Renal pelvis (tissue), 12 donors: ENCODE results near the gene MRPL42. TPM values are rescaled to one million over a fixed set of nuclear protein-coding genes. Genes with fewer than 3 reads are reported as not detected.
A peak's percentile ranks its signal among the peaks of the same experiment; 100 is the strongest.
"Not testable (repeated sequence)": the region's sequence is repeated elsewhere in the genome, so short reads cannot be mapped to it uniquely, and the experiment has no call there.

Experiments
- DNase-seq: peaks from one replicate; pipeline ENCODE4 v3.0.0-alpha.2; 2013
- long read RNA-seq, 16 experiments: transcript quantifications; one replicate each; lab custom pipeline, GENCODE V29; 2026
- polyA plus RNA-seq, 3 donors: library from polyadenylated mRNA; unstranded; fragments of 120-200 nt; gene quantifications; one replicate each; pipeline ENCODE4 v1.2.1, GENCODE V29; 2013; ENCODE audit not compliant: insufficient read length in 3 of 3

The MRPL42 gene
- polyA plus RNA-seq = 10 to 100 TPM; 66.0 to 69.2 (median 68.4) TPM
- long read RNA-seq, donor 1, full-length matches to known transcripts = 38 of 60 reads
- long read RNA-seq, donor 1, partial matches to known transcripts = 22 of 60 reads
- long read RNA-seq, donor 1, other reads (novel, unspliced or antisense) = 0 of 60 reads
- long read RNA-seq, donor 2, full-length matches to known transcripts = 43 of 65 reads
- long read RNA-seq, donor 2, partial matches to known transcripts = 22 of 65 reads
- long read RNA-seq, donor 2, other reads (novel, unspliced or antisense) = 0 of 65 reads
- long read RNA-seq, donor 3, full-length matches to known transcripts = 28 of 38 reads
- long read RNA-seq, donor 3, partial matches to known transcripts = 10 of 38 reads
- long read RNA-seq, donor 3, other reads (novel, unspliced or antisense) = 0 of 38 reads
- long read RNA-seq, donor 4, full-length matches to known transcripts = 37 of 44 reads
- long read RNA-seq, donor 4, partial matches to known transcripts = 7 of 44 reads
- long read RNA-seq, donor 4, other reads (novel, unspliced or antisense) = 0 of 44 reads
- long read RNA-seq, donor 5, full-length matches to known transcripts = 26 of 26 reads
- long read RNA-seq, donor 5, partial matches to known transcripts = 0 of 26 reads
- long read RNA-seq, donor 5, other reads (novel, unspliced or antisense) = 0 of 26 reads
- long read RNA-seq, donor 6, full-length matches to known transcripts = 36 of 54 reads
- long read RNA-seq, donor 6, partial matches to known transcripts = 18 of 54 reads
- long read RNA-seq, donor 6, other reads (novel, unspliced or antisense) = 0 of 54 reads
- long read RNA-seq, donor 7, full-length matches to known transcripts = 40 of 52 reads
- long read RNA-seq, donor 7, partial matches to known transcripts = 12 of 52 reads
- long read RNA-seq, donor 7, other reads (novel, unspliced or antisense) = 0 of 52 reads
- long read RNA-seq, donor 8, full-length matches to known transcripts = 15 of 15 reads
- long read RNA-seq, donor 8, partial matches to known transcripts = 0 of 15 reads
- long read RNA-seq, donor 8, other reads (novel, unspliced or antisense) = 0 of 15 reads
- long read RNA-seq, donor 9, full-length matches to known transcripts = 36 of 64 reads
- long read RNA-seq, donor 9, partial matches to known transcripts = 28 of 64 reads
- long read RNA-seq, donor 9, other reads (novel, unspliced or antisense) = 0 of 64 reads
- long read RNA-seq, donor 10, full-length matches to known transcripts = 24 of 34 reads
- long read RNA-seq, donor 10, partial matches to known transcripts = 10 of 34 reads
- long read RNA-seq, donor 10, other reads (novel, unspliced or antisense) = 0 of 34 reads
- long read RNA-seq, donor 11, full-length matches to known transcripts = 19 of 19 reads
- long read RNA-seq, donor 11, partial matches to known transcripts = 0 of 19 reads
- long read RNA-seq, donor 11, other reads (novel, unspliced or antisense) = 0 of 19 reads
- long read RNA-seq, donor 12, full-length matches to known transcripts = 54 of 54 reads
- long read RNA-seq, donor 12, partial matches to known transcripts = 0 of 54 reads
- long read RNA-seq, donor 12, other reads (novel, unspliced or antisense) = 0 of 54 reads
- long read RNA-seq, donor 13, full-length matches to known transcripts = 27 of 27 reads
- long read RNA-seq, donor 13, partial matches to known transcripts = 0 of 27 reads
- long read RNA-seq, donor 13, other reads (novel, unspliced or antisense) = 0 of 27 reads
- long read RNA-seq, donor 14 = 0 reads
- long read RNA-seq, donor 15, full-length matches to known transcripts = 43 of 63 reads
- long read RNA-seq, donor 15, partial matches to known transcripts = 20 of 63 reads
- long read RNA-seq, donor 15, other reads (novel, unspliced or antisense) = 0 of 63 reads
- long read RNA-seq, donor 16, full-length matches to known transcripts = 32 of 32 reads
- long read RNA-seq, donor 16, partial matches to known transcripts = 0 of 32 reads
- long read RNA-seq, donor 16, other reads (novel, unspliced or antisense) = 0 of 32 reads

DNA sequence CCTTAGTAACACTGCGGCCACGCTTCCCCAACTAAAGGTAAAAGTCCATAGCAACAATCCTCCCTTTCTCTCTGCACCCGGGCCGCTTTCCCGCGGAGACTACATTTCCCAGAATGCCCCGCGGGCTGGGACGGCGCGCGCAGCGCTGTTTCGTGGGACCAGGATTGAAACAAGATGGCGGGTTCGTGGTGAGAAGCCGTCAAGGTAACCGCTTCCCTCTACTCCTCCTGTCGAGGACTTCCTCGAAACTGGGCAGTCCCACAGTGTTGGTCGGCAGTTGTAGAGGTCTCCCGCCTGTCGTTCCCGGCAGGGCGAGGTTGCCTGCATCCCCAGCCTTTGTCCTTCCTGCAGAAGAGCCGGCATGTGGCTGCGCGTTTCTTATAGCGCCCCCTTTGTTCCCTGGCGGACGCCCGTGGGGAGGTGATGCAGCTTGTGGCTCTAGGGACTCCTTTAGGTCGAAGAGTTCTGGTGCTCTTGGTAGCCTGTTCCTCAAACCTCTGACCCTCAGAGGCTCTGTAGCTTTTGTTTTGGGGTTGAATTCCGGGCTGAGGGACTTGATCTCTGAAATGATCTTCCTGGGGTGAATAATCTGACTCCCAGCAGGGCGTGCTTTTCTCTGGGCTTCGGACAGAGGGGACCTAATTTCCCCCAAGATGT lies at the start of gene MRPL42:
Gene MRPL42, plus strand, starts transcription at position 164 of the 657 bp plus-strand sequence. CDS start 1,772 bp downstream, outside the sequence.
- peak; percentile 92 for DNase-seq

DNA sequence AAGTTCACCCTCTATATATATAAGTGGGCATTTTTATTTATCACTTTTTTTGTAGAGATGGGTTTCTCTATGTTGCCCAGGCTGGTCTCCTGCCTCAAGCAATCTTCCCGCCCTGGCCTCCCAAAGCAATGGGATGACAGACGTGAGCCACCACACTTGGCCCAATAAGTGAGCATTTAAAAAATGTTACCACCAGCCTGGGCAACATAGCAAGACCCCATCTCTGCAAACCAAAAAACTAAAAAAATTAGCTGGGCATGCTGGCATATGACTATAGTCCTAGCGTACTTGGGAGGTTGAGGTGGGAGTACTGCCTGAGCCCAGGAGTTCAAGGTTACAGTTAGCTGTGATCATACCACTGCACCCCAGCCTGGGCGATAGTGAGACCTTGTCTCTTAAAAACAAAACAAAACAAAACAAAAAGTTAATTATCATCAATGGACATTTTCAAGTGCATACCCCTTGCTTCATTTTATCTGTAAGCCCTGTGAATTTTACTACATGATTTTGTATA lies 49.3 kb upstream of the MRPL42 start:
- DNase-seq = no peak

DNA sequence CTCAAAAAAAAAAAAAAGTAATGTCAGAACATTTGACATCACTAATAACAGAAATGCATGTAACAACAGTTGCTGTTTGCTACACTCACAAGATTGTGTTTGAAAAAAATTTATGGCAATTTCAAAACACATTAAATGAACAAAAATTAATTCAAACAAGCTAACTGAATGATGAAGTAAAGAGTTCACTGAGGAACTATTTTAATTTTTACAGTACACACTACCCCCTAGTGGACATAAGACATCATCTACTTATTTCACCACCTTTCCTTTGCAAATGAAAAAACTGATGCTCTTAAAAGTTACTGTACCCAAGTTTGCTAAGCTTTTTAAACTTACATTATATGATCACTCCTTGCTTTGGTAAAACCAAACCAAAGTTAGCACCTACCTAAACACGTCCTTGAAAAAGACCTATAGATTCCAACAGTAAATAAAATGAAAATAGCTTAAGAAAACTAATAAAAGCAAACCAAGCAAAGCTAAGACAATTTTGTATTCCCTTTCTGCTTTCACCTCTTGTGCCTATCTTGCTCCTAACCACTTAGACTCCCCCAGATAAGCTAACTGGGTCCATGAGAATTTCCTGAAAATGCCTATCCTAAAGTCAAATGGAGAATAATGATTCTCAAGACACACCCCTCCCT lies 47.8 kb upstream of the MRPL42 start:
- peak; percentile 47 for DNase-seq

DNA sequence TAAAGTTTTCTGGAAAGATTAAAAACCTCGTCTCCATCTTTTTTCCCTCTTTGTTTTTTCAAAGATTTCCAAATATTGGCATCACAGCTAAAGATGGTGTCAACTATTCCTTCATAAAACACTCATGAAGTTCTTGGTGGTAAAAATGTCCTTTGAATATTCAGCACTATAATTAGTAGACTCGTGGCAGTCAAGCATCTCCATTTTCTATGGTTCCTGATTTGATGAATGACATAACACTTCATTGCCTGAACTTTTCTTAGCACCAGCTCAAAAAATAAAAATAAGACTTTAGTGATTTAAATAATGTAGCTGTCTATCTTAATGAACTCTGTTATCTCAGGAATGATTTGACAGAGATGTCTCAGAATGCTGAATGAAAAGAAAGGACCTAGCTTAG lies 45.3 kb upstream of the MRPL42 start:
- no peak for DNase-seq

DNA sequence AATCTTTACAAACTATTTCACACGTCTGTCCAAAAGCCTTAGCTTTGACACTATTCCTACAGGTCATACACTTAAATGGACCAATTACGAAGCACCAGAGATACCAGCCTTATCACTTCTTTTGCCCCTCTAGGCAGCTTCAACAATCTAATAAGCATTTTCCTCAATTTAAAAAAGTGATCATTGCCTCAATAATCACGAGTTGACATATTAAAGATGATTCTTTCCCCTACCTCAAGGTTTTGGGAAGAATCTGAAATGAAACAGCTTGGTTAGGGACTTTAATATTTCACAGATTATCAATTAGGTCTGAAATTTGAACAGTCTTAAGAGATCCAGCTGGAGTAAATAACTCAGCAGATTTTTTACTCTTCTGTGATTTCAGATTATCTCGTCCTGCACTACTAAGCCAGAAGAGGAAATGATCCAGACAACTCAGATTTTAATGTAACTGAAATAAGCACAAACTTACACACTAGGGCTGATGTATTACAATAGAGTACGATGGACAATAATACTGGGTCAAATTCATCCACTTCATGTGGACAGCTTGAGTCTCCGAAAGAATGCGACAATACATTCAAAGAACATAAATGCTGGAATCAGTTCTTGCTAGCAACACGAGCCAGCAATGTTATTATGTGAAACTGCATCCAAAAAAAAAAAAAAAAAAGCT lies 41.4 kb upstream of the MRPL42 start:
- no peak for DNase-seq

DNA sequence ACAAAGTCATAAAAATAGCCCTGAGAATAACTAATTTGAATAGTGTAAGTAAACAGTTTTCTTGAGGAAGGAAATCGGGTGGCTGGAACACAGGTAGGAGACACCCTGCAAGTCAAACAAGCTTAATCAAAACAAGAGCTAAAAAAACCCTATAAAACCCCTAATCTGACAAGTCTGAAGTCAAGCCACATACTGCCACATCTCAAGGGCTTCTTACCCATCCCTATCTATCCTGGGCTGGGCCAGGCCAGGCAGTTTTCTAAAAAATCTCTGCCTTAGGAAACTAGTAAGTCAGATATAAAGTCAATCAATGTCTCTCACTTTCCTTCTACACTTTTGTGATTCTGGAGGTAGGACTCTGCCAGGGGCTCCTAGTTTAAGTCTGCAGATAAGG lies 40.9 kb upstream of the MRPL42 start:
- no peak for DNase-seq

DNA sequence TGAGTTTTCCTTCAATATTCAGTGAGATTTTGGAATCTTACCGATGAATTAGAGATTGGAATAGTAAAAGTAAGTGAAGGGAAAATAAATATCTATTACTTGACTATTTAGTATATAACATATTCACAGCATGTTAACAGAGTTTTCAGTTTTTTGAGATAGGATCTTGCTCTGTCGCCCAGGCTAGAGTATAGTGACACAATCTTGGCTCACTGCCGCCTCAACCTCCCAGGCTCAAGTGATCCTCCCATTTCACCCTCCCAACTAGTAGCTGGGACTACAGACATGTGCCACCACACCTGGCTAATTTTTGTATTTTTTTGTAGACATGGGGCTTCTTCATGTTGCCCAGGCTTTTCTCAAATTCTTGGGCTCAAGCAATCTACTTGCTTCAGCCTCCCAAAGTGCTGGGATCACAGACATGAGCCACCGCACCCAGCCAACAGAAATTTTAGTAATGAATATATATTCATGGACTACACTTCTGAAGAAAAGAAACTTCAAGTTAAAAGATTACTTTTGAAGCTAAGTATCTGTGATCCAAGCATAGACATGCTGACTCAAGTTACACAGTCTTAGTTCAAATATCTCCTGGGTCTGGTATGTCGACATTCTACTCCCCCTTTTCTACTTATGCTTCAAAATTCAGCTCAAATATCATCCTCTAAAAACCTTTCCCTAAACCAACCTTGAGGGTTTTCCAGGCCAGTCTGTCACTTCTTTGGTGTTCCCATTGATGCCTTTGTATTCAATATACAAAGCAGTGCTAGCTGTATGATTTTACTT lies 39.3 kb upstream of the MRPL42 start:
- no peak for DNase-seq

DNA sequence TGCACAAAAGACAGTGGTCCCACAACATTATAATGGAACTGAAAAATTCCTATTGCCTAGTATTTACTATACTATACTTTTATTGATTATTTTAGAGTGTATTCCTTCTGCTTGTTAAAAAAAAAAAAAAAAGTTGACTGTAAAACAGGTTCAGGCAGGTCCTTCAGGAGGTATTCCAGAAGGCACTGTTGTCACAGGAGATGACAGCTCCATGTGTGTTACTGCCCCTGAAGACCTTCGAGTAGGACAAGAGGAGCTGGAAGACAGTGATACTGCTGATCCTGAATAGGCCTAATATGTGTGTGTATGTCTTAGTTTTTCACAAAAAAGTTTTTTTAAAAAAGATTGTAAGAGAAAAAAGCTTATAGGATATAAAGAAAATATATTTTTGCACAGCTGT lies 37.9 kb upstream of the MRPL42 start:
- no peak for DNase-seq

DNA sequence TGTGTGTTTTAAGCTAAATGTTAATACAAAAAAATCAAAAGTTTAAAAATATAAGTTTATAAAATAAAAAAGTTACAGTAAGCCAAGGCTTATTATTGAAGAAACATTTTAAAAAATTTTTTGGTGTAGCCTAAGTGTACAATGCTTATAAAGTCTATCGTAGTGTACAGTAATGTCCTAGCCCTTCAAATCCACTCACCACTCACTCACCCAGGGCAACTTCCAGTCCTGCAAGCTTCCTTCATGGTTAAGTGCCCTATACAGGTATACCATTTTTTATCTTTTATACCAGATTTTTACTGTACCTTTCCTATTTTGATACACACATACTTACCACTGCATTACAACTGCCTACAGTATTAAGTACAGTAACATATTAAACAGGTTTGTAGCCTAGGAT lies 37.5 kb upstream of the MRPL42 start:
- no peak for DNase-seq

DNA sequence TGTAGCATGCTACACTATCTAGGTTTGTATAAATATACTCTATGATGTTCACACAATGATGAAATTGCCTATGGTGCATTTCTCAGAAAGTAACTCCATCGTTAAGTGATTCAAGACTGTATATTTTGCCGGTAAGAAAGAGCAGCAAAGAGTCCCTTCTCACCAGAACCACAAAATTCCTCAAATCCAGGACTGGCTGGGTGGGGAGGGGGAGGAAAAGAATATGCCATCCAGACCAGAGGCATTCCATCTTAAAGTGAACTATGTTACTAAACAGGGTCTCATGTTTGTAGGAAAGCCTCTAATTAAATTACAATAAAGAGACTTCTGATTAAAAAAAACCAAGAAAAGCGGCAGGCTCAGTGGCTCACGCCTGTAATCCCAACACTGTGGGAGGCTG lies 37.0 kb upstream of the MRPL42 start:
- no peak for DNase-seq

DNA sequence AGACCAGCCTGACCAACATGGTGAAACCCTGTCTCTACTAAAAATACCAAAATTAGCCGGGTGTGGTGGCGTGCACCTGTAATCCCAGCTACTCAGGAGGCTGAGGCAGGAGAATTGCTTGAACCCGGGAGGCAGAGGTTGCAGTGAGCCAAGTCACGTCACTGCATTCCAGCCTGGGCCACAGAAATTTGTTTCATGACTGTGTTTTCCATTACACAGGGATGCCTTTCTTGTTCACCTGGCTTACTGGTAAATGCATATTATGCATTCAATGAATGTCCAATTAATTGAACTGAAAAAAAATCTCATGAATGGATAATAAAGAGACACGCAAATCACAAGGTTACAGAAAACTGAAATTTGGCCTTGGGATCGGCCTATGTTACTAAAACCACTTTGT lies 35.3 kb upstream of the MRPL42 start:
- not testable (repeated sequence) for DNase-seq

DNA sequence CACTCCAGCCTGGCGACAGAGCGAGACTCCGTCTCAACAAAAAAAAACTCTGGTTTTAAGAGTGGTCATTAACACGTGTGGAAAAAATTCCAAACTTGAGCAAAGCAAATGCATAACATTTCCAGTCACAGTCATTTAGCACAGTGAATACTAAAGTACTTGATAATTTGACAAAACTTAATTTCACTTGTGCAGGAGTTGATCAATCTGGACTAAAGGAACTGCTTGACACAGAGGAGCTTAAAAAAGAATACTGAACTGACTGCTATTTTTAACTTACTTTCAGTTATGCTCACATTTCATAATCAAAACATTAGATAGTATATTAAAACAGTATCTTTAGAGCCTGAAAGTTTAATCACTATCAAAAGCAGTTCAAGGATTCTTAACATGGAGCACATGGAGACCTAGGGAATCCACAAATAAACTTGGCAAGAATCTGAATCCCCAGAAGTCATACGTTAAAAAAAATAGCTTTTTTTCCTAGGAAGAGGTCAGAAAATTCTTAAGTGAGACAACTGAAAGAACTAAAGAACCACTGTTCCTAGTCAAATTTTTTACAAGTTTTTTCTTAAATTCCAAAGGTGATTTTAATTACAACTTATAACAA lies 33.0 kb upstream of the MRPL42 start:
- DNase-seq = no peak

DNA sequence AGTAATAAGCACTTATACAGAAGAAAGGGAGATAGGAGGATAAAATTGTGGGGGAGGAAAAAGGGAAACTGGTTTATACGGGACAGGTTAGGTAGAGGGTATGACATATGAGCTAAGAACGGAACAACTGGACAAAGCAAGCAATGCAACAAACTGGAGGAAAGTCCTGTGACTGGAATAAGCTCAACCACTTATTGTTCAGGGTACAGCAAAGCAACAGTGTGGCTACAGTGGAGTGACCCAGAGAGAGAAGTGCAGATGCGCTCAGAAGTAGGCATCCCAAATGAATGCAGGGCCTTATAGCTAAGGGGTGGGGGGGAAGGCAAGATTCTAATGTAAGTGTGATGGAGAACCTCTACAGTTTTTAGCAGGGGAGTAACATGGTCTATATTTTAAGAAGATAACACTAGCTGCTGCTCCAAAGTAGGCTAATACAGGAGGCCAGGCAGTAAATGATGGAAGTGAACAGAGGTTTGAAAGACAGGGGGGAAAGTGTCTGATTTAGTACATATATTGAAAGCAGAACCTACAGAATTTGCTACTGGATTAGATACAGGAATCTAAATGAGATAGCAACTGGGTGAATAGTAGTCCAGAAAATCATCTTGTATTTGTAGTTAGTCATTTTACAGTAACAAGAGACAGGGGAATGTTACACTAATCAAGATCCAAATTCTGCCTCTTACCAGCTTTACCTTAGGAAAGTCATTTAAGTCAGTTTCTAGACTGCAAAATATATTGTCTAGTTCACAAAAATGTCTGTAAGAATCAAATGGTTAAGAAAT lies 28.9 kb upstream of the MRPL42 start:
- DNase-seq = no peak

DNA sequence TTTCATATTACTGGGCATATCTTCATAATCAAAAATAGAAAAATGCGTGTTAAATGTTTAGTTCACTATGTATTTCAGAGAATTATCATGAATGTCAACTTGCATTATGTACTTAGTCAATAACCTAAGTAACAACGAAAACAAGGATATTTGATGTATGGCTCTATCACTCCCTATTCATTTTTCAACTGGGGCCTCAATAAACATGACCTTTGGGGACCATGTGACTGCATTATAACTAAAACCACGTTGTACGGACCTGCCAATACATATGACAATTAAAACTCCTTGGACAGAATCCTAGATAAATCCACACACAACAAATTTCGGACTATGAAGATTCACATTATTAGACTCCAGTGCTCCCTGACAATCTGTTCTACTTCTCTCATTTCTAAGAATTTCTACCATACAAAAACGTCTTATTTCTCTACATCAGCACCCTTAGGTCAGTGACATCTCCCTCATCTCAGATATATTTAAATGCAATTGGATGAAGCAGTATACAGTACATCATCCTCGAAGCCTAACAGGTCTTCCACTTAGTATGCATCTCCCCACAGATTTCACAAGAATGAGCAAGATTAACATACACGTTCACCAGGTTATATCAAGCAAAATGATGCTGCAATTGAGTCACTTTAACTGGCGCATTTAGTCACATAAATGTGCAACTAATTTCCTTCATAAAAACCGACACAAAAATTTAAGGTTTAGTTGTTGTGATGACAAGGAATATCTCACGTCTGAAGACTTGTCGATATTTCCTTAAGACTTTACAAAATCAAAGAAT lies 27.1 kb upstream of the MRPL42 start:
- no peak for DNase-seq

DNA sequence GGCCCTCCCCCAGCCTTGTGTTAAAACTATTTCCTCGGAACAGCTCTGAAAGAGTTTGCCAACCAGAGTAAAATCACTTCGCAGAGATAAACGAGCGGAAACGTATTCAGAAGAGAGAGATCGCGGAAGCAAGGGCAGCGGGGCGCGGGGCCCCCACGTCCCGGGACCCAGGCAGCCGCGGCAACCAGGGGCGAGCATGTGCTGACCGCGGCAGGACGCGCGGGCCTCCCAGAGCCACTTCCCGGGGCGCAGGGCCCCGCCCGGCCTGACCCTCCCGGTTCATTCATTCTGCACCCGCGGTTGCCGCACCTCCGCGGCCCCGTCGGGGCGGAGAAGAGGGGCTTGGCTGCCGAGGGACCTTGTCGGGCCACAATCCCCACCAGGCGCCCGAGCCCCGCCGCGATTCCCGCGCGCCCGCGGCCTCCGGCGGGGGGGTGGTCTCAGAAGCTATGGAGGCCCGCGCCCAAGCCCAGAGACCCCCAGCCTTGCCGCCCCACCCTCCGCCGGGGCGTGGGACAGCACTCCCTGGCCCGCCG lies 26.2 kb upstream of the MRPL42 start:
- DNase-seq = peak; percentile 22
